DOHH2 (cell line): ENCODE results near the gene AFG3L2.
"Not testable (repeated sequence)": the region's sequence is repeated elsewhere in the genome, so short reads cannot be mapped to it uniquely, and the experiment has no call there.

Experiments
- H3F3A ChIP-seq: fragments of 200-600 bp; sonication (generic), shearing (Covaris generic); 2 replicates; pipeline ENCODE4 v1.6.0; 2016; ENCODE audit warnings: antibody characterized with exemption, mild to moderate bottlenecking; ENCODE audit not compliant: control insufficient read depth, insufficient read depth
- H3K27ac ChIP-seq: fragments of 200-600 bp; sonication (generic); 2 replicates; pipeline ENCODE4 v1.5.1; 2014; ENCODE audit warnings: low read depth, mild to moderate bottlenecking, low read length, moderate library complexity
- H3K27me3 ChIP-seq: fragments of 200-600 bp; sonication (generic); 2 replicates; pipeline ENCODE4 v1.6.1; 2014; ENCODE audit warnings: mild to moderate bottlenecking, low read length, mixed read lengths; ENCODE audit not compliant: control insufficient read depth
- H3K36me3 ChIP-seq: fragments of 200-600 bp; sonication (generic); 2 replicates; pipeline ENCODE4 v1.6.1; 2014; ENCODE audit warnings: mild to moderate bottlenecking, low read length, moderate library complexity, mixed read lengths; ENCODE audit not compliant: control insufficient read depth
- H3K4me1 ChIP-seq: fragments of 200-600 bp; sonication (generic); 2 replicates; pipeline ENCODE4 v1.6.1; 2014; ENCODE audit warnings: mild to moderate bottlenecking, low read length, mixed read lengths; ENCODE audit not compliant: control insufficient read depth
- H3K4me2 ChIP-seq: fragments of 200-600 bp; sonication (generic); 2 replicates; pipeline ENCODE4 v1.6.0; 2014; ENCODE audit warnings: mild to moderate bottlenecking, low read length, moderate library complexity
- H3K4me3 ChIP-seq: fragments of 200-600 bp; sonication (generic); 2 replicates; pipeline ENCODE4 v1.5.1; 2014; ENCODE audit warnings: mild to moderate bottlenecking, low read length, mixed read lengths
- H3K79me2 ChIP-seq: fragments of 200-600 bp; sonication (generic); 2 replicates; pipeline ENCODE4 v1.6.1; 2014; ENCODE audit warnings: mild to moderate bottlenecking, low read length, mixed read lengths; ENCODE audit not compliant: control insufficient read depth
- H3K9me2 ChIP-seq: fragments of 200-600 bp; sonication (generic); replicated peaks from 2 replicates; pipeline ENCODE4 v1.6.1; 2014; ENCODE audit warnings: mild to moderate bottlenecking, low read length, mixed read lengths; ENCODE audit not compliant: control insufficient read depth
- H3K9me3 ChIP-seq: fragments of 200-600 bp; sonication (generic); 2 replicates; pipeline ENCODE4 v1.6.1; 2014; ENCODE audit warnings: antibody characterized with exemption, low read length, mixed read lengths; ENCODE audit not compliant: control insufficient read depth, insufficient read depth
- H4K20me1 ChIP-seq: fragments of 200-600 bp; sonication (generic); 2 replicates; pipeline ENCODE4 v1.6.0; 2014; ENCODE audit warnings: low read depth, mild to moderate bottlenecking, antibody characterized with exemption, low read length, moderate library complexity; ENCODE audit not compliant: control insufficient read depth, insufficient read depth
- EZH2phosphoT487 ChIP-seq: fragments of 200-600 bp; sonication (generic); IDR thresholded peaks from 2 replicates; pipeline ENCODE4 v1.6.1; 2017; ENCODE audit warnings: borderline replicate concordance, mild to moderate bottlenecking, antibody characterized with exemption, low read length, moderate library complexity, mixed read lengths
- TF ChIP-seq, protein P1 (sequence below): fragments of 200-600 bp; sonication (generic); IDR thresholded peaks from one replicate; pipeline ENCODE4 v1.5.1; 2014; ENCODE audit warnings: antibody characterized with exemption, mild to moderate bottlenecking, low read depth, low read length; ENCODE audit not compliant: poor library complexity, severe bottlenecking

The AFG3L2 gene

DNA sequence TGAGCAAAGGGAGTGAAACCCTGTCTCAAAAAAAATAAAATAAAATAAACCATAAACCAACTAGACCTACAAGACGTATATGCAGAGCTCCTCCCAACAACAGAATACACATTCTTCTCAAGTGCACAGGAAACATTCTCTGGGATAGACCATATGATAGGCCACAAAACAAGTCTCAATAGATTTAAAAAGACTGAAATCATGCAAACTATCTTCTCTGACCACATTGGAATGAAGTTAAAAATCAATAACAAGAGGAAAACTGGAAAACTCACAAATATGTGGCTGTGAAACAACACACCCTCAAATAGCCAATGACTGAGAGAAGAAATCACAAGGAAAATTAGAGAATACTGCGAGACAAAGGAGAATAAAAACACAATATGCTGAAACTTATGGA is 7.2 kb upstream of the AFG3L2 start:
- TF ChIP-seq, protein P1, sequence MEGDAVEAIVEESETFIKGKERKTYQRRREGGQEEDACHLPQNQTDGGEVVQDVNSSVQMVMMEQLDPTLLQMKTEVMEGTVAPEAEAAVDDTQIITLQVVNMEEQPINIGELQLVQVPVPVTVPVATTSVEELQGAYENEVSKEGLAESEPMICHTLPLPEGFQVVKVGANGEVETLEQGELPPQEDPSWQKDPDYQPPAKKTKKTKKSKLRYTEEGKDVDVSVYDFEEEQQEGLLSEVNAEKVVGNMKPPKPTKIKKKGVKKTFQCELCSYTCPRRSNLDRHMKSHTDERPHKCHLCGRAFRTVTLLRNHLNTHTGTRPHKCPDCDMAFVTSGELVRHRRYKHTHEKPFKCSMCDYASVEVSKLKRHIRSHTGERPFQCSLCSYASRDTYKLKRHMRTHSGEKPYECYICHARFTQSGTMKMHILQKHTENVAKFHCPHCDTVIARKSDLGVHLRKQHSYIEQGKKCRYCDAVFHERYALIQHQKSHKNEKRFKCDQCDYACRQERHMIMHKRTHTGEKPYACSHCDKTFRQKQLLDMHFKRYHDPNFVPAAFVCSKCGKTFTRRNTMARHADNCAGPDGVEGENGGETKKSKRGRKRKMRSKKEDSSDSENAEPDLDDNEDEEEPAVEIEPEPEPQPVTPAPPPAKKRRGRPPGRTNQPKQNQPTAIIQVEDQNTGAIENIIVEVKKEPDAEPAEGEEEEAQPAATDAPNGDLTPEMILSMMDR = no peak
- no peak for TF ChIP-seq EZH2phosphoT487
- no peaks in the 10 kb centered on the region for H3K9me3 ChIP-seq
- H3K36me3 ChIP-seq = no peaks in the 10 kb centered on the region
- no peaks in the 10 kb centered on the region for H3F3A ChIP-seq
- H3K79me2 ChIP-seq = no peaks in the 10 kb centered on the region
- H3K27me3 ChIP-seq = no peaks in the 10 kb centered on the region
- no peaks in the 10 kb centered on the region for H3K4me1 ChIP-seq
- H4K20me1 ChIP-seq = no peaks in the 10 kb centered on the region
- H3K4me2 ChIP-seq = no peak overlapping the region
- H3K4me3 ChIP-seq = no peak overlapping the region
- no peaks in the 10 kb centered on the region for H3K9me2 ChIP-seq
- no peak overlapping the region for H3K27ac ChIP-seq

DNA sequence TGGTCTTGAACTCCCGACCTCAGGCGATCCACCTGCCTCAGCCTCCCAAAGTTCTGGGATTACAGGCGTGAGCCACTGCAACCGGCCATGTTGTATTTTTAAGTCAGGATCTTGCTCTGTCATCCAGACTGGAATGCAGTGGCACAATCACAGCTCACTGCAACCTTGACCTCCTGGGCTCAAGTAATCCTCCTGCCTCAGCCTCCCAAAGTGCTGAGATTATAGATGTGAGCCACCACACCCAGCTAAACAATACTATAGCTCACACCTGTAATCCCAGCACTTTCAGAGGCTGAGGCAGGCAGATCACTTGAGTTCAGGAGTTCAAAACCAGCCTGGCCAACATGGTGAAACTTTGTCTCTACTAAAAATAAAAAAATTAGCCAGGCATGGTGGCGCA is 6.7 kb upstream of the AFG3L2 start:
- H3K27ac ChIP-seq, H3K27me3 ChIP-seq, H3K9me2 ChIP-seq, H3K9me3 ChIP-seq, H3K36me3 ChIP-seq, H3K79me2 ChIP-seq, H3K4me2 ChIP-seq, H3F3A ChIP-seq, H3K4me1 ChIP-seq, H3K4me3 ChIP-seq, H4K20me1 ChIP-seq: not testable (repeated sequence)

DNA sequence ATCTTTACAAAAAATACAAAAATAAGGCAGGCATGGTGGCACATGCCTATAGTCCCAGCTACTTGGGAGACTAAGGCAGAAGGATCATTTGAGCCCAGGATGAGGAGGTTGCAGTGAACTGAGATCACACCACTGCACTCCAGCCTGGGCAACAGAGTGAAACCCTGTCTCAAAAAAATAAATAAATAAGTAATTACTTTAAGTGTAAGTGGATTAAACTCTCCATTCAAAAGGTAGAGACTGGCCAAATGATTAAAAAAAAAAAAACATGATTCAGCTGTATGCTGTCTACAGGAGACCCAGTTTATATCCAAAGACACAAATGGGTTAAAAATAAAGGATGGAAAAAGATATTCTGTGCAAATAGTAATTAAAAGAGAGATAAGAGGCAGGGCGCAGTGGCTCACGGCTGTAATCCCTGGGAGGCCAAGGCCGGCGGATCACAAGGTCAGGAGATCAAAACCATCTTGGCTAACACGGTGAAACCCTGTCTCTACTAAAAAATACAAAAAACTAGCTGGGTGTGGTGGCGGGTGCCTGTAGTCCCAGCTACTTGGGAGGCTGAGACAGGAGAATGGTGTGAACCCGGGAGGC is 5.3 kb upstream of the AFG3L2 start:
- H3K27ac ChIP-seq, H3K4me1 ChIP-seq, H3K9me3 ChIP-seq, H3K4me3 ChIP-seq, H4K20me1 ChIP-seq, H3K27me3 ChIP-seq, H3K36me3 ChIP-seq, H3K79me2 ChIP-seq, H3K4me2 ChIP-seq, H3K9me2 ChIP-seq, H3F3A ChIP-seq: not testable (repeated sequence)

DNA sequence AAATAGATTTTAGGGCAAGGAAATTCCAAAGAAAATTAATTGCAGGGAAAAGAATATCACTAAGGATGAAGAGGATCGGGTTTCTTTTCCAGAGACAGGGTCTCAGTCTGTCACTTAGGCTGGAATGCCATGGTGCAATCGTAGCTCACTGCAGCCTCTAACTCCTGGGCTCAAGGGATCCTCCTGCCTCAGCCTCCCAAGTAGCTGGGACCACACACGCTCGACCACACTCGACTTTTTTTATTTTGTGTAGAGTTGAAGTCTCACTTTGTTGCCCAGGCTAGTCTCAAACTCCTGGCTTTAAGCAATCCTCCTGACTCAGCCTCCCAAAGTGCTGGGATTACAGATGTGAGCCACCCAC is 1.2 kb upstream of the AFG3L2 start:
- Histone ChIP-seq H3K36me3 (peaks cover 27% of the 10 kb centered on the region), H3K79me2 (peaks cover 38% of the 10 kb centered on the region), H3K4me2 (peak overlapping the region; percentile 86), H4K20me1 (peaks cover 14% of the 10 kb centered on the region), H3K4me1 (peaks cover 34% of the 10 kb centered on the region), H3K4me3 (peak overlapping the region; percentile 79)
- H3K9me3 ChIP-seq, H3K27ac ChIP-seq, H3K27me3 ChIP-seq, H3K9me2 ChIP-seq, H3F3A ChIP-seq: not testable (repeated sequence)

DNA sequence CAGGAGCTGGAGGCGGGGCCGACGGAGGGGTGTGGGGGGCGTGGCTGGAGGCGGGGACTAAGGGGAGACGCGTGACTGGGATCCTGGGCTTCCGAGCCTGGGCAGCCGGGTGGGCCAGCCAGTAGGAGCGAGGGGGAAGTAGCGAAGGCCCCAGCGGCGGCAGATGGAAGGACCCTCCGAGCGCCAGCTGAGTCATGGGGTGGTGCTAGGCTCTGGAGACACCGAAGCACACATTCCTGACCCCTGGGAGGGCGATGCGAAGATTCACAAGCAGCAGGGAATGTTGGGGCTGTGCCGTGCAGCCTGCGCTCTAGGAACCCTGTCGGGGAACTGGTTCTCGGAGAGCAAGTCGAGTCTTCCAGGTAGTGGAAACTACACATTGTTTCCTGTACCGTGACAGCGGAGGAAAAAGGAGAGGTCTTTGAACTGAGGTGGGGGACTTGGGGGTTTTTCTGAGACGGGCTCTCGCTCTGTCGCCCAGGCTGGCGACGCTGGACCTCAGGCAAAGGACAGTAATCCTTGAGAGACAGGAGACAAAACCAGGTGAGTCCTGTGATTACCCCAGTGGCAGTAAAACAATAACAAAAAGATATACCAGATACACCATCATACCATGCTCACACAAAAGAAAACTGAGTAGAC is 650 bp upstream of the AFG3L2 start:
- no peaks in the 10 kb centered on the region for H3K9me2 ChIP-seq
- H3K4me1 ChIP-seq = peaks cover 38% of the 10 kb centered on the region
- peak overlapping the region; percentile 79 for H3K4me3 ChIP-seq
- peak overlapping the region; percentile 86 for H3K4me2 ChIP-seq
- peaks cover 32% of the 10 kb centered on the region for H3K36me3 ChIP-seq
- H3K27me3 ChIP-seq = no peaks in the 10 kb centered on the region
- no peaks in the 10 kb centered on the region for H3K9me3 ChIP-seq
- peaks cover 19% of the 10 kb centered on the region for H4K20me1 ChIP-seq
- no peaks in the 10 kb centered on the region for H3F3A ChIP-seq
- peaks cover 43% of the 10 kb centered on the region for H3K79me2 ChIP-seq
- TF ChIP-seq, protein P1 = no peak
- TF ChIP-seq EZH2phosphoT487 = no peak
- no peak overlapping the region for H3K27ac ChIP-seq
